ENCODE measurements around the gene MYO15B. TPM values are rescaled to one million over a fixed set of nuclear protein-coding genes. Genes with fewer than 3 reads are reported as not detected.

Gene MYO15B
- total and polyA plus RNA-seq, 2 experiments from 2014 or later = 1.3 to 7.2 TPM

DNA sequence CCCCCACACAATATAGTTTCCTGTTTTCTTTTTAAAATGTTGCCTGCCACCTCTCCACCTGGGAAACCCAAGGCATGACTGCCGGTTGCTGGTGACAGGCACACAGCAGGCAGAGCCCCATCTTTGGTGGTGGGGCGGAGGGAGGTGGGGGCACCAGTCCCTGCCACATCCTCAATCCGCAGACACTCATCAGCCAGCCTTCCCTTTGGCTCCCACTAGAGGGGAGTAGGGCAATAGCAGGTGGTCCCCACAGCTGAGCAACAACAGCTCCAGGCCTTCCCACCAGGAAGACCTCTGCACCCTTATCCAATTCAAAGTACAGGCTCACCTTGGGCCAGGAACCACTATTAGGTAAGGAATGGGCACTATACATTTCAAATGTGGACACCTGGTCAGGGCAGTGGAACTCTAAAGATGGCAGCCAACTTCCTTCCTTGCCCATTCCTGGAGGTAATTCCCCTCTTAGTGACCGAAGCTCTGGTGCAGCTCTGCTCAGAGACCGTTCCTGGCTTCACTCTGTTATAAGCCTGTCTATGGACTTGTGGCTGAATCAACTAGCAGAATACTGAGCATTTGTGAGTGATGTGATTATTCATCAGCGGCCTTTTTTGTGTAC, 65.4 kb downstream of the MYO15B start:
- Histone ChIP-seq H3K79me2 (ENCODE audit: insufficient read depth) (no peaks in the 10 kb centered on the region), H2AFZ (no peak overlapping the region), H3K9me2 (ENCODE audit: insufficient read depth) (no peaks in the 10 kb centered on the region), H3K27me3 (replicated peaks; ENCODE audit: insufficient read depth) (no peaks in the 10 kb centered on the region), H3K27ac (no peak overlapping the region), H3K4me1 (ENCODE audit: insufficient read depth) (no peaks in the 10 kb centered on the region), H3K9ac (no peak overlapping the region), H3F3A (ENCODE audit: insufficient read depth) (no peaks in the 10 kb centered on the region), H4K20me1 (ENCODE audit: insufficient read depth) (no peaks in the 10 kb centered on the region), H3K4me2 (ENCODE audit: unreplicated experiment) (no peak overlapping the region), H3K4me3 (no peak overlapping the region), H3K9me3 (ENCODE audit: low read depth) (no peaks in the 10 kb centered on the region), H3K36me3 (ENCODE audit: low read depth) (peaks cover 4% of the 10 kb centered on the region; the same call in 1 of the 2 replicates)
- in situ Hi-C loops (cut with MboI) = loop anchor here (10.0 kb wide), 1 partner anchor 58 kb away; no protein-coding TSS in a partner anchor
- TF ChIP-seq EZH2phosphoT487 (IDR thresholded peaks at IDR 0.05; ENCODE audit: insufficient read depth, low read depth) = no peak
- TF ChIP-seq EZH2 (IDR thresholded peaks at IDR 0.05; ENCODE audit: insufficient read depth, poor library complexity, severe bottlenecking) = no peak
- 64 to 67% methylated on average over 6 of the region's 6 CpGs for WGBS, 2 experiments (ENCODE audit: low coverage in 1 of 2, low lambda C conversion rate in 2 of 2, missing lambda C conversion rate in 2 of 2)
- DNase-seq = peak; percentile 54

DNA sequence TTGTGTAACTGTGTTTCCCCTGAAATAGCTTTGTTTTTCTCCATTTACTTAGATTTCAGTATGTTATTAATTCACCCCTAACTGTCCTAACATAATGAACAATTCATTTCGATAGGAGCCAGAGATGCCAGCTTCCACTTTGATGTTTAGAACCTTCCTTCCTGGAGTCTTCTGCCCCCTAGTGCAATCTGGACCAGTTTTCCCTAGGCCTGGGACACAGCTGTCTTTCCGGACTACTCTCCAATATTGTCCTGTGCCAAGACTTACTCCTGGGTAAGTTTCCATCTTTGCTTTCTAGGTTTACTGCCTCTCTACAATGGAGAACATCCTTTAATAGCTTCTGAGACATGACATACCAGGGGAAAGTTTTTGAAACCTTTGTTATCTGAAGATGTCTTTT, 66.6 kb downstream of the MYO15B start:
- peak; percentile 24 for DNase-seq
- no peak overlapping the region for H3K9ac ChIP-seq
- H3K9me2 ChIP-seq (ENCODE audit: insufficient read depth) = no peaks in the 10 kb centered on the region
- H3K4me1 ChIP-seq (ENCODE audit: insufficient read depth) = no peaks in the 10 kb centered on the region
- H3F3A ChIP-seq (ENCODE audit: insufficient read depth) = no peaks in the 10 kb centered on the region
- H3K27ac ChIP-seq = no peak overlapping the region
- H3K27me3 ChIP-seq (replicated peaks; ENCODE audit: insufficient read depth) = no peaks in the 10 kb centered on the region
- no peak overlapping the region for H2AFZ ChIP-seq
- no peaks in the 10 kb centered on the region for H3K9me3 ChIP-seq (ENCODE audit: low read depth)
- peaks cover 4% of the 10 kb centered on the region; the same call in 1 of the 2 replicates for H3K36me3 ChIP-seq (ENCODE audit: low read depth)
- H3K4me3 ChIP-seq = no peak overlapping the region
- WGBS, 2 experiments (ENCODE audit: low coverage in 1 of 2, low lambda C conversion rate in 2 of 2, missing lambda C conversion rate in 2 of 2) = 44 to 56% methylated on average over 2 of the region's 2 CpGs
- no peak overlapping the region for H3K4me2 ChIP-seq (ENCODE audit: unreplicated experiment)
- in situ Hi-C loops (cut with MboI) = loop anchor here (10.0 kb wide), 1 partner anchor 59 kb away; no protein-coding TSS in a partner anchor
- no peaks in the 10 kb centered on the region for H3K79me2 ChIP-seq (ENCODE audit: insufficient read depth)
- no peak for TF ChIP-seq EZH2phosphoT487 (IDR thresholded peaks at IDR 0.05; ENCODE audit: insufficient read depth, low read depth)
- TF ChIP-seq EZH2 (IDR thresholded peaks at IDR 0.05; ENCODE audit: insufficient read depth, poor library complexity, severe bottlenecking) = no peak
- no peaks in the 10 kb centered on the region for H4K20me1 ChIP-seq (ENCODE audit: insufficient read depth)

DNA sequence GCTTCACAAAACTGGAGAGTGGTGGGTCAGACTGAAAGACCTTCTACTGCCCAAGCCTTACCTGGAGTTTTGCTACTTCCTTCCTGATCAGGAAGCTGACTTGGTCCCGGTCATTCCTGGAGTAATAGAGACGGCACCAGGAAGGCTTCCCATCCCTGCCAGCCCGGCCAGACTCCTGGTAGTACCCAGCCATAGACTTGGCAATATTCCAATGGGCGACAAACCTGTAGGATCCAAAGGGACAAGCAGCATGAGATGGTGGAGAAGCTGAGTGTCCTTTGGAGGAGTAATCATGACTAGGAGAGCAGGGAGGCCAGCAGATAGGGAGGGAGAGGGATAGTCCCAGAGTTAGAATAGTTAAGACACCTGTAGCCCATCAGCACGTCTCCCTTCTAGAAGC, 70.6 kb downstream of the MYO15B start:
- Histone ChIP-seq H4K20me1 (ENCODE audit: insufficient read depth) (no peaks in the 10 kb centered on the region), H3K36me3 (ENCODE audit: low read depth) (no peaks in the 10 kb centered on the region; the same call in 1 of the 2 replicates), H3K9me3 (ENCODE audit: low read depth) (no peaks in the 10 kb centered on the region), H3K4me3 (no peak overlapping the region), H3K79me2 (ENCODE audit: insufficient read depth) (no peaks in the 10 kb centered on the region), H3K9me2 (ENCODE audit: insufficient read depth) (no peaks in the 10 kb centered on the region), H3F3A (ENCODE audit: insufficient read depth) (no peaks in the 10 kb centered on the region), H3K27ac (no peak overlapping the region), H2AFZ (no peak overlapping the region), H3K4me1 (ENCODE audit: insufficient read depth) (no peaks in the 10 kb centered on the region), H3K27me3 (replicated peaks; ENCODE audit: insufficient read depth) (no peaks in the 10 kb centered on the region), H3K4me2 (ENCODE audit: unreplicated experiment) (no peak overlapping the region), H3K9ac (no peak overlapping the region)
- DNase-seq = no peak
- in situ Hi-C loops (cut with MboI) = loop anchor here (10.0 kb wide), 1 partner anchor 63 kb away; no protein-coding TSS in a partner anchor
- 82 to 88% methylated on average over 5 of the region's 5 CpGs for WGBS, 2 experiments (ENCODE audit: low coverage in 1 of 2, low lambda C conversion rate in 2 of 2, missing lambda C conversion rate in 2 of 2)
- no peak for TF ChIP-seq EZH2 (IDR thresholded peaks at IDR 0.05; ENCODE audit: insufficient read depth, poor library complexity, severe bottlenecking)
- TF ChIP-seq EZH2phosphoT487 (IDR thresholded peaks at IDR 0.05; ENCODE audit: insufficient read depth, low read depth) = no peak

DNA sequence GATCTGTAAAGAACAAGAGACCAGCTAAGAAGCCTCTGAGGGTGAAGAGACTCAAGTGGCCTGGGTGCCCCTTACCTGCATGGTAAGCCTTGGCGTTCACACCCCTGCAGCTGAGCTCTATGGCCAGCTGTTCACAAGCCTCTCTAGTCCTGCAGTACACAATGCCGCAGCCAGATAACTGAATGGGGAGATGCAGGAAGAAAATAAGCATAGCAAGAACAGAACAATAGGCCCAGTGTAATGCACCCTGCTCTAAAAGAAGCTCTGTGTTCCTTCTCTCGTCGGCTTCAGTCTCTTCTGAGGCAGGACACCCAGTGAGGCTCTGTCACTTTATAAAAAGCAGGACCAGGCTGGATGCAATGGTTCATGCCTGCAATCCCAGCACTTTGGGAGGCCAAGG, 73.9 kb downstream of the MYO15B start:
- DNase-seq = no peak

More for the DNA sequence above, 73.9 kb downstream of the MYO15B start:
- no peak for TF ChIP-seq EZH2 (IDR thresholded peaks at IDR 0.05; ENCODE audit: insufficient read depth, poor library complexity, severe bottlenecking)
- TF ChIP-seq EZH2phosphoT487 (IDR thresholded peaks at IDR 0.05; ENCODE audit: insufficient read depth, low read depth) = no peak
- in situ Hi-C loops (cut with MboI) = no loop called here
- Histone ChIP-seq H3K4me2 (ENCODE audit: unreplicated experiment) (no peak overlapping the region), H3K27me3 (replicated peaks; ENCODE audit: insufficient read depth) (no peaks in the 10 kb centered on the region), H3F3A (ENCODE audit: insufficient read depth) (no peaks in the 10 kb centered on the region), H3K4me1 (ENCODE audit: insufficient read depth) (peaks cover 7% of the 10 kb centered on the region; the same call in 1 of the 2 replicates), H3K36me3 (ENCODE audit: low read depth) (no peaks in the 10 kb centered on the region; the same call in 1 of the 2 replicates), H4K20me1 (ENCODE audit: insufficient read depth) (no peaks in the 10 kb centered on the region), H2AFZ (no peak overlapping the region), H3K79me2 (ENCODE audit: insufficient read depth) (peaks cover 17% of the 10 kb centered on the region), H3K4me3 (no peak overlapping the region), H3K9me3 (ENCODE audit: low read depth) (no peaks in the 10 kb centered on the region), H3K9me2 (ENCODE audit: insufficient read depth) (no peaks in the 10 kb centered on the region), H3K27ac (no peak overlapping the region), H3K9ac (no peak overlapping the region)
- WGBS, 2 experiments (ENCODE audit: low coverage in 1 of 2, low lambda C conversion rate in 2 of 2, missing lambda C conversion rate in 2 of 2) = 77 to 89% methylated on average over 4 of the region's 4 CpGs
